ENCODE results near the gene AP4B1.

DNA sequence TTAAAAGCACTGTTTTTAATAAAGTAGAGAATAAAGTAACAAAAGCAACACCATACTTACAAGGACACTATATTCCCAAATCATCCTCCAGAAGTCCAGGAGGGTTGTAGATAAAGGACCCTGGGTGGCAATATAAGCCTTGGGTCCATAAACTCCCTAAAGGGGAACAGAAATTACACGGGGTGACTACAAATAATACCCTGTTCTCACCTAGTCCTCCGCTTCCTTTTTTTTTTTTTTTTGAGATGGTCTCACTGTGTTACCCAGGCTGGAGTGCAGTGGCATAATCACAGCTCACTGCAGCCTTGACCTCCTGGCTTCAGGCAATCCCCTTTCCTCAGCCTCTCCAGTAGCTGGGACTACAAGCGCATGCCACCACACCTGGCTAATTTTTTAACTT is 46.2 kb downstream of the AP4B1 start:
- TF ChIP-seq EZH2 (IDR thresholded peaks at IDR 0.05), result no peak
- TF ChIP-seq, protein P1, sequence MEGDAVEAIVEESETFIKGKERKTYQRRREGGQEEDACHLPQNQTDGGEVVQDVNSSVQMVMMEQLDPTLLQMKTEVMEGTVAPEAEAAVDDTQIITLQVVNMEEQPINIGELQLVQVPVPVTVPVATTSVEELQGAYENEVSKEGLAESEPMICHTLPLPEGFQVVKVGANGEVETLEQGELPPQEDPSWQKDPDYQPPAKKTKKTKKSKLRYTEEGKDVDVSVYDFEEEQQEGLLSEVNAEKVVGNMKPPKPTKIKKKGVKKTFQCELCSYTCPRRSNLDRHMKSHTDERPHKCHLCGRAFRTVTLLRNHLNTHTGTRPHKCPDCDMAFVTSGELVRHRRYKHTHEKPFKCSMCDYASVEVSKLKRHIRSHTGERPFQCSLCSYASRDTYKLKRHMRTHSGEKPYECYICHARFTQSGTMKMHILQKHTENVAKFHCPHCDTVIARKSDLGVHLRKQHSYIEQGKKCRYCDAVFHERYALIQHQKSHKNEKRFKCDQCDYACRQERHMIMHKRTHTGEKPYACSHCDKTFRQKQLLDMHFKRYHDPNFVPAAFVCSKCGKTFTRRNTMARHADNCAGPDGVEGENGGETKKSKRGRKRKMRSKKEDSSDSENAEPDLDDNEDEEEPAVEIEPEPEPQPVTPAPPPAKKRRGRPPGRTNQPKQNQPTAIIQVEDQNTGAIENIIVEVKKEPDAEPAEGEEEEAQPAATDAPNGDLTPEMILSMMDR (IDR thresholded peaks at IDR 0.05 in 2 of 3, conservative IDR thresholded peaks at IDR 0.05 in 1 of 3; ENCODE audit: borderline replicate concordance in 1 of 3, insufficient read depth in 1 of 3, low read depth in 2 of 3, low read length in 2 of 3), result no peak
